ENCODE results near the gene NECTIN2.

DNA sequence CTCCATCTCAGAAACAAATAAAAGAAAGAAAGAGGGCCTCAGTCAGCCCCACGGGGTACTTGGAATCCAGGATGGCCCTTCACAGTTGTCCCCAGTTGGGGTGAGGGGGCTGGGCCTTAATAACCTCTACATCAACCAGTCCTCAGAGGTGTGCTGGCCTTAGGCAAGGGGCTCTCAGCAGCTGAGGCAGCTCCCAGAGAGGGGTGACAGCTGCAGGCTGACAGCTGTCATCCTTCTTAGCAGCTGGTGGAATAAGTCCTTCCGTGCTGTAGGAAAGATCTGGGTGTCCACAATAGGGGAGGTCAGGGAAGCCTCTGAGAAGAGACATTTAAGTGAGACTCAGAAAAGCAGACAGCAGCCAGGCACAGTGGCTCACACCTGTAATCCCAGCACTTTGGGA, 29.8 kb upstream of the NECTIN2 start:
- TF ChIP-seq POLR2A (IDR thresholded peaks at IDR 0.05; ENCODE audit: low read depth, low read length): no peak
- TF ChIP-seq POLR2AphosphoS5 (IDR thresholded peaks at IDR 0.05; ENCODE audit: low read depth, low read length): no peak
